ENCODE data around the gene TTC23.

Gene TTC23

GRCh38 chr15:99134317-99134821 is 115.0 kb downstream of the TTC23 start:
- no peak overlapping the region for H3K4me3 ChIP-seq (ENCODE audit: low read depth, low read length)
- H3K4me1 ChIP-seq (ENCODE audit: control insufficient read depth, insufficient read depth, low read length), result peaks cover 21% of the 10 kb centered on the region
- no peak overlapping the region for H3K9ac ChIP-seq (ENCODE audit: low read length)
- H3K27me3 ChIP-seq (ENCODE audit: control insufficient read depth, insufficient read depth, low read length), result no peaks in the 10 kb centered on the region
- H3K27ac ChIP-seq (ENCODE audit: low read depth, low read length), result no peak overlapping the region
- H3K36me3 ChIP-seq (ENCODE audit: control insufficient read depth, insufficient read depth, low read length), result peaks cover 9% of the 10 kb centered on the region; the same call in 1 of the 2 replicates
- H3K9me3 ChIP-seq (ENCODE audit: control insufficient read depth, insufficient read depth, low read depth, low read length), result no peaks in the 10 kb centered on the region

- Histone ChIP-seq H3K36me3 (ENCODE audit: control insufficient read depth, insufficient read depth, low read length) (peaks cover 9% of the 10 kb centered on the region; the same call in 1 of the 2 replicates), H3K4me3 (ENCODE audit: low read depth, low read length) (no peak overlapping the region), H3K9me3 (ENCODE audit: control insufficient read depth, insufficient read depth, low read depth, low read length) (no peaks in the 10 kb centered on the region), H3K27me3 (ENCODE audit: control insufficient read depth, insufficient read depth, low read length) (no peaks in the 10 kb centered on the region), H3K27ac (ENCODE audit: low read depth, low read length) (no peak overlapping the region), H3K4me1 (ENCODE audit: control insufficient read depth, insufficient read depth, low read length) (peaks cover 9% of the 10 kb centered on the region), H3K9ac (ENCODE audit: low read length) (no peak overlapping the region)
Measured at GRCh38 chr15:99132634-99133287, 116.6 kb downstream of the TTC23 start.

GRCh38 chr15:99132122-99132521 is 117.3 kb downstream of the TTC23 start:
- Histone ChIP-seq H3K27ac (ENCODE audit: low read depth, low read length) (no peak overlapping the region), H3K36me3 (ENCODE audit: control insufficient read depth, insufficient read depth, low read length) (peaks cover 7% of the 10 kb centered on the region; the same call in 1 of the 2 replicates), H3K27me3 (ENCODE audit: control insufficient read depth, insufficient read depth, low read length) (no peaks in the 10 kb centered on the region), H3K9ac (ENCODE audit: low read length) (no peak overlapping the region), H3K9me3 (ENCODE audit: control insufficient read depth, insufficient read depth, low read depth, low read length) (no peaks in the 10 kb centered on the region), H3K4me1 (ENCODE audit: control insufficient read depth, insufficient read depth, low read length) (peaks cover 3% of the 10 kb centered on the region; the same call in 1 of the 2 replicates), H3K4me3 (ENCODE audit: low read depth, low read length) (no peak overlapping the region)

DNA sequence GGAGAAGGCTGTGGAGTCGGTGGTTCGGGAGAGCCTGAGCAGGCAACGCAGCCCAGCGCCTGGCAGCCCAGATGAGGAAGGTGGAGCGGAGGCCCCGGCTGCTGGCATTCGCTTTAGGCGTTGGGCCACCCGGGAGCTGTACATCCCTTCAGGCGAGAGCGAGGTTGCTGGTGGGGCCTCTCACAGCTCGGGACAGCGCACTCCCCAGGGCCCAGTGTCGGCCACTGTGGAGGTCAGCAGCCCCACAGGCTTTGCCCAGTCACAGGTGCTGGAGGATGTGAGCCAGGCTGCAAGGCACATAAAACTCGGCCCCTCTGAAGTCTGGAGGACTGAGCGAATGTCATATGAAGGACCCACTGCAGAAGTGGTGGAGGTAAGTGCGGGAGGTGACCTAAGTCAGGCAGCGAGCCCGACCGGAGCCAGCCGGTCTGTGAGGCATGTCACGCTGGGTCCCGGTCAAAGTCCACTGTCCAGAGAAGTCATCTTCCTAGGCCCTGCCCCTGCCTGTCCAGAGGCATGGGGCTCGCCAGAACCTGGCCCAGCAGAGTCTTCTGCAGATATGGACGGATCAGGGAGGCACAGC is 117.8 kb downstream of the TTC23 start:
- Histone ChIP-seq H3K27me3 (ENCODE audit: control insufficient read depth, insufficient read depth, low read length) (no peaks in the 10 kb centered on the region), H3K36me3 (ENCODE audit: control insufficient read depth, insufficient read depth, low read length) (peaks cover 2% of the 10 kb centered on the region; the same call in 1 of the 2 replicates), H3K9me3 (ENCODE audit: control insufficient read depth, insufficient read depth, low read depth, low read length) (no peaks in the 10 kb centered on the region), H3K27ac (ENCODE audit: low read depth, low read length) (no peak overlapping the region), H3K9ac (ENCODE audit: low read length) (no peak overlapping the region), H3K4me3 (ENCODE audit: low read depth, low read length) (no peak overlapping the region), H3K4me1 (ENCODE audit: control insufficient read depth, insufficient read depth, low read length) (no peaks in the 10 kb centered on the region)

GRCh38 chr15:99130765-99131440 is 118.5 kb downstream of the TTC23 start:
- Histone ChIP-seq H3K9ac (ENCODE audit: low read length) (no peak overlapping the region), H3K27me3 (ENCODE audit: control insufficient read depth, insufficient read depth, low read length) (no peaks in the 10 kb centered on the region), H3K4me1 (ENCODE audit: control insufficient read depth, insufficient read depth, low read length) (no peaks in the 10 kb centered on the region; the same call in 1 of the 2 replicates), H3K27ac (ENCODE audit: low read depth, low read length) (no peak overlapping the region), H3K4me3 (ENCODE audit: low read depth, low read length) (no peak overlapping the region), H3K36me3 (ENCODE audit: control insufficient read depth, insufficient read depth, low read length) (no peaks in the 10 kb centered on the region; the same call in 1 of the 2 replicates), H3K9me3 (ENCODE audit: control insufficient read depth, insufficient read depth, low read depth, low read length) (no peaks in the 10 kb centered on the region)

GRCh38 chr15:99130314-99130713 is 119.1 kb downstream of the TTC23 start:
- no peak overlapping the region for H3K9ac ChIP-seq (ENCODE audit: low read length)
- H3K9me3 ChIP-seq (ENCODE audit: control insufficient read depth, insufficient read depth, low read depth, low read length), result no peaks in the 10 kb centered on the region
- no peaks in the 10 kb centered on the region for H3K27me3 ChIP-seq (ENCODE audit: control insufficient read depth, insufficient read depth, low read length)
- H3K36me3 ChIP-seq (ENCODE audit: control insufficient read depth, insufficient read depth, low read length), result no peaks in the 10 kb centered on the region; the same call in 1 of the 2 replicates
- H3K27ac ChIP-seq (ENCODE audit: low read depth, low read length), result no peak overlapping the region
- no peak overlapping the region for H3K4me3 ChIP-seq (ENCODE audit: low read depth, low read length)
- peaks cover 1% of the 10 kb centered on the region; the same call in 1 of the 2 replicates for H3K4me1 ChIP-seq (ENCODE audit: control insufficient read depth, insufficient read depth, low read length)

- H3K4me1 ChIP-seq (ENCODE audit: control insufficient read depth, insufficient read depth, low read length), result peaks cover 8% of the 10 kb centered on the region; the same call in 1 of the 2 replicates
- H3K27ac ChIP-seq (ENCODE audit: low read depth, low read length), result no peak overlapping the region
- no peaks in the 10 kb centered on the region for H3K27me3 ChIP-seq (ENCODE audit: control insufficient read depth, insufficient read depth, low read length)
- H3K9ac ChIP-seq (ENCODE audit: low read length), result no peak overlapping the region
- no peaks in the 10 kb centered on the region; the same call in 1 of the 2 replicates for H3K36me3 ChIP-seq (ENCODE audit: control insufficient read depth, insufficient read depth, low read length)
- no peak overlapping the region for H3K4me3 ChIP-seq (ENCODE audit: low read depth, low read length)
- no peaks in the 10 kb centered on the region for H3K9me3 ChIP-seq (ENCODE audit: control insufficient read depth, insufficient read depth, low read depth, low read length)
Measured at GRCh38 chr15:99129644-99130043, 119.7 kb downstream of the TTC23 start.

DNA sequence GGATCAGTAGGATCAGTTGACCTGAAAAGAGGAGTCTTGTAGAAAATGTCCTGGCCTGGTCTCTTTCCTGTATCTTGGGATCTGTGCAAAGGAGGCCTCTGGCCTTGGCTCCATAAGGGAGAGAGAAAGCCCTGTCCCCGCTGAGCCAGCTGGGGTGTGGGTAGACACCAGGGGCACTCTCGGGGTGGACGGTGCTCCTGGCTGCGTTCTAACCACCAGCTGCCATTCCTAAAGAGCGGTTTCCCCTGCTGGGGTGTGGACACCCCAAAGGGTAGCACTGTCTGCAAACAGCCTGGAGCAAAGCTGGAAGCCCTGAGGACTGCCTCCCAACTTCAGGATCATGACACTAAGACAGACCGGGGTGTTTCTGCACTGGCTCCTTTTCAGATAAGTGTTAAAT is 121.0 kb downstream of the TTC23 start:
- Histone ChIP-seq H3K4me3 (ENCODE audit: low read depth, low read length) (no peak overlapping the region), H3K27ac (ENCODE audit: low read depth, low read length) (no peak overlapping the region), H3K36me3 (ENCODE audit: control insufficient read depth, insufficient read depth, low read length) (no peaks in the 10 kb centered on the region; the same call in 1 of the 2 replicates), H3K9ac (ENCODE audit: low read length) (no peak overlapping the region), H3K9me3 (ENCODE audit: control insufficient read depth, insufficient read depth, low read depth, low read length) (no peaks in the 10 kb centered on the region), H3K27me3 (ENCODE audit: control insufficient read depth, insufficient read depth, low read length) (no peaks in the 10 kb centered on the region), H3K4me1 (ENCODE audit: control insufficient read depth, insufficient read depth, low read length) (peaks cover 20% of the 10 kb centered on the region)

DNA sequence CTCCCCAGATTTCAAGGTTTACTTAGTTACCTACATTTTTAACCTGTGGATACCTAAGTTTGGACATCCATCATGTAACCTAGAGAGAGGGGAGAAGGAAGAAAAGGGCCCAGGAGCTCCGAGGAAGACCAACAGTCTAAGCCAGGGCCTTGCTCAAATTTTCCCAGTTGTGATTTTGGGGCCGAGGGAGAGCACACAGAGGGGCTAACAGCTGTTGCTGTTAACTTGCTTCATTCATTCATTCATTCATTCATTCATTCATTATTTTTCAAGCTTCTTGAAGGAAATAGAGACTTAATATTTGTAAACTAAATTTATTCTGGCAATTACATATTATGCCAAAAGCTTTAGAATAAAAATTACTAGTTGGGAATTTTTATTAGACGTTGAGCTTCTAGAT is 121.6 kb downstream of the TTC23 start:
- no peaks in the 10 kb centered on the region; the same call in 1 of the 2 replicates for H3K36me3 ChIP-seq (ENCODE audit: control insufficient read depth, insufficient read depth, low read length)
- no peak overlapping the region for H3K9ac ChIP-seq (ENCODE audit: low read length)
- no peak overlapping the region for H3K4me3 ChIP-seq (ENCODE audit: low read depth, low read length)
- H3K4me1 ChIP-seq (ENCODE audit: control insufficient read depth, insufficient read depth, low read length), result peaks cover 26% of the 10 kb centered on the region
- no peak overlapping the region for H3K27ac ChIP-seq (ENCODE audit: low read depth, low read length)
- H3K9me3 ChIP-seq (ENCODE audit: control insufficient read depth, insufficient read depth, low read depth, low read length), result no peaks in the 10 kb centered on the region
- no peaks in the 10 kb centered on the region for H3K27me3 ChIP-seq (ENCODE audit: control insufficient read depth, insufficient read depth, low read length)

- H3K4me3 ChIP-seq (ENCODE audit: low read depth, low read length), result no peak overlapping the region
- H3K9ac ChIP-seq (ENCODE audit: low read length), result no peak overlapping the region
- no peaks in the 10 kb centered on the region for H3K9me3 ChIP-seq (ENCODE audit: control insufficient read depth, insufficient read depth, low read depth, low read length)
- H3K27me3 ChIP-seq (ENCODE audit: control insufficient read depth, insufficient read depth, low read length), result no peaks in the 10 kb centered on the region
- peaks cover 26% of the 10 kb centered on the region for H3K4me1 ChIP-seq (ENCODE audit: control insufficient read depth, insufficient read depth, low read length)
- no peak overlapping the region for H3K27ac ChIP-seq (ENCODE audit: low read depth, low read length)
- H3K36me3 ChIP-seq (ENCODE audit: control insufficient read depth, insufficient read depth, low read length), result no peaks in the 10 kb centered on the region; the same call in 1 of the 2 replicates
Measured at GRCh38 chr15:99126930-99127329, 122.5 kb downstream of the TTC23 start.

GRCh38 chr15:99126131-99126588 is 123.2 kb downstream of the TTC23 start:
- H3K36me3 ChIP-seq (ENCODE audit: control insufficient read depth, insufficient read depth, low read length), result no peaks in the 10 kb centered on the region; the same call in 1 of the 2 replicates
- no peak overlapping the region for H3K9ac ChIP-seq (ENCODE audit: low read length)
- no peaks in the 10 kb centered on the region for H3K27me3 ChIP-seq (ENCODE audit: control insufficient read depth, insufficient read depth, low read length)
- no peak overlapping the region for H3K27ac ChIP-seq (ENCODE audit: low read depth, low read length)
- no peaks in the 10 kb centered on the region for H3K9me3 ChIP-seq (ENCODE audit: control insufficient read depth, insufficient read depth, low read depth, low read length)
- peaks cover 26% of the 10 kb centered on the region for H3K4me1 ChIP-seq (ENCODE audit: control insufficient read depth, insufficient read depth, low read length)
- H3K4me3 ChIP-seq (ENCODE audit: low read depth, low read length), result no peak overlapping the region
